HFF-Myc (cell line): Measurements from ENCODE around the gene ADPRH.

Experiments used
- DNase-seq: peaks from one replicate; pipeline ENCODE4 v3.0.0-alpha.2; 2011; ENCODE audit warnings: low read depth; ENCODE audit errors: extremely low read depth
- H3K4me3 ChIP-seq: replicated peaks from 2 replicates; pipeline ENCODE4 v1.5.1; 2011; ENCODE audit warnings: low read depth, mild to moderate bottlenecking, control low read depth, low read length
- TF ChIP-seq, protein P1 (sequence below): IDR thresholded peaks from 2 replicates; pipeline ENCODE4 v1.5.1; 2012; ENCODE audit warnings: mild to moderate bottlenecking, low read depth, low read length, control low read depth; ENCODE audit errors: missing control alignments

ADPRH gene

DNA sequence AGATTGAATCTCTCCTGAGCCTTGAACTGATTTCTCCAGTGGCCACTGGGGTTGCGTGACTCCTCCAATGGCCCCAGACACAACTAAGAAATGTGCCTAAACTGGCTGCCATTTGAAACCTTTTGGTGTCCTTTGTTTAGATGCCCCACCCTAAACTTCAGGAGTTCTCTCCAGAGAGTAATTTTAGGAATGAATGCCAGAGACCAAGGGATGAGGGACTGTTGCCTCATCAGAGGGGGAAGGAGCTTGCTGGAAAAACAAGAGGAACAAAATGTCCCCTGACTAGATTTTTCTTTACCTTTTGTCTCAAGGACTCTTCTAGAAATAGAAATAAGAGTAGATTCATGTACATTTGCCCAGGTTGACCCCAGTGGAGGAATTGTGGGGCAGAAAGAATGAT lies 8.1 kb upstream of the ADPRH start:
- no peak for DNase-seq
- no peak overlapping the region for H3K4me3 ChIP-seq
- TF ChIP-seq, protein P1, sequence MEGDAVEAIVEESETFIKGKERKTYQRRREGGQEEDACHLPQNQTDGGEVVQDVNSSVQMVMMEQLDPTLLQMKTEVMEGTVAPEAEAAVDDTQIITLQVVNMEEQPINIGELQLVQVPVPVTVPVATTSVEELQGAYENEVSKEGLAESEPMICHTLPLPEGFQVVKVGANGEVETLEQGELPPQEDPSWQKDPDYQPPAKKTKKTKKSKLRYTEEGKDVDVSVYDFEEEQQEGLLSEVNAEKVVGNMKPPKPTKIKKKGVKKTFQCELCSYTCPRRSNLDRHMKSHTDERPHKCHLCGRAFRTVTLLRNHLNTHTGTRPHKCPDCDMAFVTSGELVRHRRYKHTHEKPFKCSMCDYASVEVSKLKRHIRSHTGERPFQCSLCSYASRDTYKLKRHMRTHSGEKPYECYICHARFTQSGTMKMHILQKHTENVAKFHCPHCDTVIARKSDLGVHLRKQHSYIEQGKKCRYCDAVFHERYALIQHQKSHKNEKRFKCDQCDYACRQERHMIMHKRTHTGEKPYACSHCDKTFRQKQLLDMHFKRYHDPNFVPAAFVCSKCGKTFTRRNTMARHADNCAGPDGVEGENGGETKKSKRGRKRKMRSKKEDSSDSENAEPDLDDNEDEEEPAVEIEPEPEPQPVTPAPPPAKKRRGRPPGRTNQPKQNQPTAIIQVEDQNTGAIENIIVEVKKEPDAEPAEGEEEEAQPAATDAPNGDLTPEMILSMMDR: no peak

DNA sequence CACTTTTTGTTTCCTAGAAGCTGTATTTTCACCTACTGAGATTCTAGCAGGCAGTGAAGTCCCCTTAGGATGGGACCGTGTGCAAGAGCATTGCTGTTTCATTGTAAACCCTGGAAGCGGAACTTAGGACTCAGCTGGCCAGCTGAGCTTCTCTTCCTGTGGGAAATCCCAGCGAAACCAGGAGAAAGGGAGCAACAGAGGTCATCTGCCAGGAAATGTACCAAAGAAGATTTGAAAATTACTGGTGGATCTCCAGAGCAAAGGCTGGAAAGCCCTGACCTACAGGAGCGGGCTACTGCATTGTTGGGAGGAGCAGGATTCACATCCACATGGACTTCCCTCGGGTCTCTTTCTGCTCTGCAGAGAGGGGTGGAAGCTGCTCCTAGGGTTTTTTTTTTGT lies 7.6 kb upstream of the ADPRH start:
- no peak for DNase-seq
- TF ChIP-seq, protein P1: no peak
- H3K4me3 ChIP-seq: no peak overlapping the region

DNA sequence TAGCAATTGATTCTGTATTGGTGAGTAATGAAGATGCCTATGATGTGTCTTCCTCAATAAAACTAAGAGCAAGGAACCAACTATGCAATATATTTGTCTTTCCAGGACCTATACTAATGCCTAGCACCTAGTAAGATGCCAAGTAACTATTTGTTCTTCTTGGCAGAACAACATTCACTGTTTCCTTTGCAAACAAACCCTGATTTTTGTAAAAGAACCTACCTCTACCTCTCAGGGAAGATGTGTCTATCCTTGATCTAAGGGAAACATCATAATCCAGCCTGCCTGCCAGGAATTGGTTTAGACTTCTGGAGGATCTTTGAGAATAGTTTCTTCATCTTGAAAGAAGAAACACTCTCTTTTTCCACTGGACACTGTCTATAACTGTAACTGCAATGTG lies 3.8 kb upstream of the ADPRH start:
- no peak overlapping the region for H3K4me3 ChIP-seq
- DNase-seq: no peak
- TF ChIP-seq, protein P1: no peak

DNA sequence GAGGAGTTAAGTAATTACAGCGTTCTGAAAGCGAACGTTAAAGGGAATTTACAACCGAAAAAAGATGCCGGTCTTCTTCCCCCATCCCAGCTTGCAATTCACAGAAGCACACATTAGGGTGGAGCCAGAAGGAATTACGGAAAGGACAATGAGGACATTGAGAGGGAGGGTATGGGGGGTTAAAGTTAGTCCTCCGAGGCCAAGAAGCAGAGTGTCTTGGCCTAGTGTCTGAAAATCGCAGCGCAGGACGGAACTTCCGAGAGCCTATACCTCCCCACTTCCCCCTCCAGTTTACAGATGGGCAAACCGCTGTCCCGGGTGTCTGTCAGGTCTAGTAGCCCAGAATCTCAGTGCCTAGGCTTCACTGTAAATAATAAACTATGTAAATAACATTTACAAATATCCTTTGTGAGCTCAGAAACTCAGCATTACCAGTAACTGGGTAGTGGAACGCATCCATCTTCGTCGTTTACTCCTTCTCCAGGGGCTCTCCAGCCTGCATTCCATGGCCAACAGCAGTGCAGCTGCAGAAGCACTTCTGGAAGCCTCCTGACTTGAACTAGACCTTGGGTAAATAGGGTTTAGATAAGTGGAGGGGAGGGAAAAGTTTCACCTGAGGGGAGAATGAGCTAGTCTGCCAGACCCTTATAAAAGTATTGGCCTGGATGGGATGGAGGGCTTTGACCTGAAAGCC lies 922 bp downstream of the ADPRH start:
- TF ChIP-seq, protein P1: no peak
- no peak for DNase-seq
- H3K4me3 ChIP-seq: peak overlapping the region; percentile 46

DNA sequence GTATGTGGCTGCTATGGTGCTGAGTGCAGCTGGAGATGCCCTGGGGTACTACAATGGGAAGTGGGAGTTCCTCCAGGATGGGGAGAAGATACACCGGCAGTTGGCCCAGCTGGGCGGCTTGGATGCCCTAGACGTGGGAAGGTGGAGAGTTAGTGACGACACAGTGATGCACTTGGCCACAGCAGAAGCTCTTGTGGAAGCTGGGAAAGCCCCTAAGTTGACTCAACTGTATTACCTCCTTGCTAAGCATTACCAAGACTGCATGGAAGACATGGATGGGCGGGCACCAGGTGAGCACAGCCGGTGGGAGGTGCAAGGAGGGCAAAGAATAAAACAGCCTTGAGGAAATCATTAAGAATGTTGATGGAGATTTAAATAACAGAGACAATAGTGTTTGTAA lies 2.9 kb downstream of the ADPRH start:
- TF ChIP-seq, protein P1: no peak
- H3K4me3 ChIP-seq: no peak overlapping the region
- no peak for DNase-seq

DNA sequence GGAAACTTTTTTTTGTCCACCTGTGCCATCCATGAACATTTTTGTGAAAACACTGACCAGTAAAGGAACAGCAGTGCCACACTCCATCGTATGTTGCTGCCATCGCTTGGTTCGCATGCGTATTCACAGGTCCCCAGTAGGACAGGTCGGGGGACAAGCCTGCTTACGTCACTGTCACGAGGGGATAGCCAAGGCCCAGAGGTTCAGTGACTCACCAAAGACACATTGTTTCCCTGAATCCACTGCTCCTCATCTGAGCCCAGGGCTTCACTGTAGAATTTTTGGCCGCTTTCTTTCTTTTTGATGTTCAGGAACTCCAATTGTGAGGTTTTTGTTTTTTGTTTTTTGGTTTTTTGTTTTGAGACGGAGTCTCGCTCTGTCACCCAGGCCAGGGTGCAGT lies 5.9 kb downstream of the ADPRH start:
- TF ChIP-seq, protein P1: no peak
- H3K4me3 ChIP-seq: no peak overlapping the region
- DNase-seq: no peak
